ENCODE measurements around the gene VDAC1. TPM values are rescaled to one million over a fixed set of nuclear protein-coding genes. Genes with fewer than 3 reads are reported as not detected.
A peak's percentile ranks its signal among the peaks of the same experiment; 100 is the strongest.

VDAC1 gene
- total RNA-seq, 1 donor from 2014 or later, result 119 TPM

DNA sequence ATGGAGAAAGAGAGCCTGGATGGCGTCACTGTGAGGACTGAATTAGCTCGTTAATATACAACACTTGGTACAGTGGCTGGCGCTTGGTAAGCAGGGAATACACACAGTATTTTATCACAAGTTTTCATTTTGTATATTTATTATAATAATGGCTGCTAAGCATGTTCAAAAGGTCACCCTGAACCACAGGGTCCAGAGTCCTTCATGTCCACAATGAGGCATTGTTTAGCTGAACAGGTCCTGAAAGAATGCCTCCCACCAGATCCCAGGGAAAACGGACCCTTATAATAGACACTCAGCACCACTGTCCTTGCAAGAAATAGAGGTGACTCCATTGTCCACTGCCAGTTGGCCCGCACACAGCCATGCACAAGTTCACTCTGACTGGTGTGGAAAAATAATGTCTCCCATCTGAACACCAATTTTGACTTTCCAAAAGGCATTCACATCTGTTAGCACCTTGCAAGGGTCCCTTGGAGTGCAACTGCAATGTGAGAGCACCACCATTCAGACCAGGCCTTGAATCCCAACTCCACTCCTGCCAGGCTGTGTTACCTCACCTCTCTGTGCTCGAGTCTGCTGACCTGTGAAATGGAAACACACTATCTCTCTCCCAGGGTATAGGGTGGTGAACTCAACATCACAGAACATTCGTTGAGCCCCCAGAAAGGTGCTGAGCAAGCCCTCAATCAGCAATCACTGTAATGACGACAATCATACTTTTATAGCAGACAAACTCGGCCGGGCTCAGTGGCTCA lies 3.9 kb downstream of the VDAC1 start:
- no peaks in the 10 kb centered on the region for H3K27me3 Mint-ChIP-seq (ENCODE audit: unreplicated experiment)
- H3K9me3 Mint-ChIP-seq (ENCODE audit: unreplicated experiment), result no peaks in the 10 kb centered on the region
- H3K4me3 Mint-ChIP-seq (ENCODE audit: unreplicated experiment), result no peak overlapping the region
- TF ChIP-seq, protein P1, sequence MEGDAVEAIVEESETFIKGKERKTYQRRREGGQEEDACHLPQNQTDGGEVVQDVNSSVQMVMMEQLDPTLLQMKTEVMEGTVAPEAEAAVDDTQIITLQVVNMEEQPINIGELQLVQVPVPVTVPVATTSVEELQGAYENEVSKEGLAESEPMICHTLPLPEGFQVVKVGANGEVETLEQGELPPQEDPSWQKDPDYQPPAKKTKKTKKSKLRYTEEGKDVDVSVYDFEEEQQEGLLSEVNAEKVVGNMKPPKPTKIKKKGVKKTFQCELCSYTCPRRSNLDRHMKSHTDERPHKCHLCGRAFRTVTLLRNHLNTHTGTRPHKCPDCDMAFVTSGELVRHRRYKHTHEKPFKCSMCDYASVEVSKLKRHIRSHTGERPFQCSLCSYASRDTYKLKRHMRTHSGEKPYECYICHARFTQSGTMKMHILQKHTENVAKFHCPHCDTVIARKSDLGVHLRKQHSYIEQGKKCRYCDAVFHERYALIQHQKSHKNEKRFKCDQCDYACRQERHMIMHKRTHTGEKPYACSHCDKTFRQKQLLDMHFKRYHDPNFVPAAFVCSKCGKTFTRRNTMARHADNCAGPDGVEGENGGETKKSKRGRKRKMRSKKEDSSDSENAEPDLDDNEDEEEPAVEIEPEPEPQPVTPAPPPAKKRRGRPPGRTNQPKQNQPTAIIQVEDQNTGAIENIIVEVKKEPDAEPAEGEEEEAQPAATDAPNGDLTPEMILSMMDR (IDR thresholded peaks at IDR 0.05), result no peak
- H3K4me1 Mint-ChIP-seq (ENCODE audit: unreplicated experiment), result peaks cover 41% of the 10 kb centered on the region
- peaks cover 4% of the 10 kb centered on the region for H3K36me3 Mint-ChIP-seq (ENCODE audit: unreplicated experiment)
- H3K27ac Mint-ChIP-seq (ENCODE audit: unreplicated experiment), result no peak overlapping the region
- DNase-seq (ENCODE audit: extremely low spot score, unreplicated experiment), result no peak

DNA sequence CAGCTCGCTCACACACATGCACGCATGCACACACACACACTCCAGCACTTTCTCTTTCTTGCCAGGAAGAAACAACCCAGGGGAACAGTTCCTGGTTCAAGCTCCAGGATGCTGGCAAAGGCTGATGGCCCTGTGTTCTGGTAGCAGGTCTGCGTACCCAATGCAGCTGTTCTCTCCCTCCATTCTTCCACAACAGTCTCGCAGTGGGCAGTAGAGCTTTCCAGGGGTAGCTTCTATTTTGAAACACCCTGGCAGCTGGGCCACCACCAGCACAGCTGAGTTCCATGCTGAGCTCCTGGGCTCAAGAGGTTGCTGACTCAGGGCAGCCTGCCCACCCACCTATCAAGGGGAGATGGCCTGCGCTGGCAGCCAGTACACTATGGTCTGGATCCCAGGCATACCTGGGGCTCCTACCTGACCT lies 4.7 kb downstream of the VDAC1 start:
- H3K4me1 Mint-ChIP-seq (ENCODE audit: unreplicated experiment), result peaks cover 42% of the 10 kb centered on the region
- H3K4me3 Mint-ChIP-seq (ENCODE audit: unreplicated experiment), result no peak overlapping the region
- no peak for DNase-seq (ENCODE audit: extremely low spot score, unreplicated experiment)

DNA sequence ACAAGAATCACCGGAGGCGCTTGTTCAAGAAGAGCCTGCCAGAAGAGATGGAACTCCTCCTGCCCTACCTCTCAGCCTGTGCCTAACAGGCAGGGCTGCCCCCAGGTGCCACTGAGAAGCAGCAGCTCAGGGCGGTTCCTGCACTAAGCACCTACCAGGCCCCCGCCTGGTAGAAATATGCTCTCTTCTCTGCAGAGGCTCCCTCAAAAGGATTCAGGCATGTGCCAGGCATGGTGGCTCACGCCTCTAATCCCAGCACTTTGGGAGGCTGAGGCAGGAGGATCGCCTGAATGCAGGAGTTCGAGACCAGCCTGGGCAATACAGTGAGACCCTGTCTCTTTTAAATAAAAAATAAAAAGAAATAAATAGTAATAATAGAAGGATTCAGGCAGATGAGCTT lies 6.0 kb downstream of the VDAC1 start:
- TF ChIP-seq, protein P1 (IDR thresholded peaks at IDR 0.05), result no peak
- no peak for DNase-seq (ENCODE audit: extremely low spot score, unreplicated experiment)
- Mint-ChIP-seq H3K27ac (ENCODE audit: unreplicated experiment) (no peak overlapping the region), H3K27me3 (ENCODE audit: unreplicated experiment) (no peaks in the 10 kb centered on the region), H3K9me3 (ENCODE audit: unreplicated experiment) (no peaks in the 10 kb centered on the region), H3K36me3 (ENCODE audit: unreplicated experiment) (peaks cover 4% of the 10 kb centered on the region), H3K4me1 (ENCODE audit: unreplicated experiment) (peaks cover 55% of the 10 kb centered on the region), H3K4me3 (ENCODE audit: unreplicated experiment) (no peak overlapping the region)

More for the DNA sequence above, 4.7 kb downstream of the VDAC1 start:
- peaks cover 4% of the 10 kb centered on the region for H3K36me3 Mint-ChIP-seq (ENCODE audit: unreplicated experiment)
- no peaks in the 10 kb centered on the region for H3K27me3 Mint-ChIP-seq (ENCODE audit: unreplicated experiment)
- no peaks in the 10 kb centered on the region for H3K9me3 Mint-ChIP-seq (ENCODE audit: unreplicated experiment)
- no peak overlapping the region for H3K27ac Mint-ChIP-seq (ENCODE audit: unreplicated experiment)
- TF ChIP-seq, protein P1 (IDR thresholded peaks at IDR 0.05), result no peak

DNA sequence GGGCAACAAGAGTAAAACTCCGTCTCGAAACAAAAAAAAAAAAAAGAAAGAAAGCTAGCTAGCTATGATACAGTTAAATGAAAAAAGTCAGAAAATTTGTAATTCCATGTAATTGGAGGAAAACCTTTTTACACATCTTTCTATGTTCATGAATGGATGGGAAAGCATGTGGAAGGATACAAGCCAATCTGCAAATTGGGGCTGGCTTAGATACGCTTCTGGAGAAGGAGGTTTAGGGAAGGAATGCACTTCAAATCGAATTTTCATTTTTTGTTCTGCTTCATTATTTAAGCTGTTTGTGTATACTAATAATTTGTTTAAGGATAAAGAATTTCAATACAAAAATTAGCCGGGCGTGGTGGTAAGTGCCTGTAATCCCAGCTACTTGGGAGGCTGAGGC lies 6.7 kb downstream of the VDAC1 start:
- Mint-ChIP-seq H3K36me3 (ENCODE audit: unreplicated experiment) (peaks cover 4% of the 10 kb centered on the region), H3K27me3 (ENCODE audit: unreplicated experiment) (no peaks in the 10 kb centered on the region), H3K9me3 (ENCODE audit: unreplicated experiment) (no peaks in the 10 kb centered on the region), H3K4me3 (ENCODE audit: unreplicated experiment) (no peak overlapping the region), H3K4me1 (ENCODE audit: unreplicated experiment) (peaks cover 56% of the 10 kb centered on the region), H3K27ac (ENCODE audit: unreplicated experiment) (no peak overlapping the region)
- TF ChIP-seq, protein P1 (IDR thresholded peaks at IDR 0.05), result no peak
- DNase-seq (ENCODE audit: extremely low spot score, unreplicated experiment), result no peak

DNA sequence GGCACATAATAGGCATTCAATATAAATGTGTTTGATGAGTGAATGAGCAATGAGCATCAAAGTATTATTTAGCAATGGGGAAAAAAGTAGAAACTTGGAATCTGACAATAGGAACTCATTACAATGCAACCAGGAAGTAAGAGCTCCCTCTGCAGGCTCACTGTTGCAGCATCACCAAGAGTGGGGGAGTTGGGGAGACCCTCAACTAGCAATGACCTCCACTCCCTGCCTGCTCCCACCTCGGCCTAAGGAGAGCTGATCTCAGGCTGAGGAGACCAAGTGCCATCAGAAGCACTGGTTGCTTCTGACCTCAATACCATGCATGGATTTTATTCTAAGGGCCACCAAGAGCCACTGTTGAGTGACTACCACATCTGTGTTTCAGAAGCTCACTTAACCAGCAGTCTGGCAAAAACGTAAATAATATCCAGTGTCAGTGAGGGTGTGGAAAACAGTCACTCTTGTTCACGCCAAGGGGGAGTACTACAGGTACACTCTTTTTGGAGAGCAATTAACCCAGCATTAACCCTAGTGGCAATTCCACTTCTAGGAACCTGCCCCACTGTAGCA lies 8.0 kb downstream of the VDAC1 start:
- TF ChIP-seq, protein P1 (IDR thresholded peaks at IDR 0.05), result peak; percentile 48
- Mint-ChIP-seq H3K27ac (ENCODE audit: unreplicated experiment) (no peak overlapping the region), H3K36me3 (ENCODE audit: unreplicated experiment) (peaks cover under 1% of the 10 kb centered on the region), H3K27me3 (ENCODE audit: unreplicated experiment) (no peaks in the 10 kb centered on the region), H3K4me1 (ENCODE audit: unreplicated experiment) (peaks cover 52% of the 10 kb centered on the region), H3K4me3 (ENCODE audit: unreplicated experiment) (no peak overlapping the region), H3K9me3 (ENCODE audit: unreplicated experiment) (no peaks in the 10 kb centered on the region)
- no peak for DNase-seq (ENCODE audit: extremely low spot score, unreplicated experiment)

Measured in osteocyte (in vitro differentiated cells).